Measurements from ENCODE around the gene DDX10. TPM values are rescaled to one million over a fixed set of nuclear protein-coding genes. Genes with fewer than 3 reads are reported as not detected.

Gene DDX10
- total and polyA plus RNA-seq, 2 of the 8 experiments (the other 6 are each of a cell fraction or from before 2014, with no cell fraction given): 49.2 to 52.2 TPM

DNA sequence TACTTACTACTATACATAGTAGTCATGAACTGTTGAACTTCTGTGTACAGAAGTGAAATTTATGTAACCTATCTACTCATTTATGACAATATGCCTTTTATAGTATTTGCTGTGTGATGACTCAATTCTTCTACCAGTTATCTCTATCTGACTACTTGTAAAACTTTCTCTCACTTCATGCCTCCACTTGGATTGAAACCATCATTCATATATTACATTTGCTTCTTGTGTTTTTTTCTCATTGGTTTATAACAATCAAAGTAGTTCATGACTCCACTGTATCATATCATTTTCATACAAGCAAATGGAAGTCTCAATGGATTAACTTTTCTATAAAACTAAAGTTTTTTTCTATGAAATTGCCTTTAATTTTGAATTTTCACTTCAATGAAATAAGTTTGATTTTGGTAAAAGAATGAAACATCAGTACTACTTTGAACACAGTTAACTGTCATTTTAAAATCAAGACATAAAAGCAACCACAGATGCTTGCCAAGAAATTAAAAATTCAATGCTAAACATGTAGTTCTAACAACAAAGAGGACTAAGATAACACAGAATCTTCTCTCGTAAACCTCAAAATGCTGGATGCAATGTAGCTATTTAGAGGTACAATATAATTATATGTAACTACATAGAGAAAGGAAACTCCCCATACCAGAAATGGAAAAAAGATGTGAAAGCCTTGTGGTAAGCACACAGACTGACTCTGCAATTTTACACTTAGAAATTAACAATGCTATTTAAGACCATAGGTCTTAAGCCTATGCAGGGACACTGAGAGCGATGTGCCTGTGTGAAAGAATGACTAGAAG, 43.7 kb upstream of the DDX10 start (continued):
- TF ChIP-seq KDM4A (IDR thresholded peaks at IDR 0.05; ENCODE audit: low read depth, low read length, severe bottlenecking): no peak

All from H1 (cell line).